OCI-LY7 (cell line): ENCODE results near the gene SYT2.

Experiments used
- EZH2phosphoT487 ChIP-seq: fragments of 200-600 bp; sonication (generic); IDR thresholded peaks from 2 replicates; pipeline ENCODE4 v1.6.1; 2018; ENCODE audit warnings: low read depth, borderline replicate concordance, mild to moderate bottlenecking, mixed run types, antibody characterized with exemption, low read length, moderate library complexity, mixed read lengths
- TF ChIP-seq, protein P1 (sequence below): fragments of 200-600 bp; sonication (generic); conservative IDR thresholded peaks from 2 replicates; pipeline ENCODE4 v1.5.1; 2014; ENCODE audit warnings: mild to moderate bottlenecking, antibody characterized with exemption, low read length, moderate library complexity, mixed read lengths

DNA sequence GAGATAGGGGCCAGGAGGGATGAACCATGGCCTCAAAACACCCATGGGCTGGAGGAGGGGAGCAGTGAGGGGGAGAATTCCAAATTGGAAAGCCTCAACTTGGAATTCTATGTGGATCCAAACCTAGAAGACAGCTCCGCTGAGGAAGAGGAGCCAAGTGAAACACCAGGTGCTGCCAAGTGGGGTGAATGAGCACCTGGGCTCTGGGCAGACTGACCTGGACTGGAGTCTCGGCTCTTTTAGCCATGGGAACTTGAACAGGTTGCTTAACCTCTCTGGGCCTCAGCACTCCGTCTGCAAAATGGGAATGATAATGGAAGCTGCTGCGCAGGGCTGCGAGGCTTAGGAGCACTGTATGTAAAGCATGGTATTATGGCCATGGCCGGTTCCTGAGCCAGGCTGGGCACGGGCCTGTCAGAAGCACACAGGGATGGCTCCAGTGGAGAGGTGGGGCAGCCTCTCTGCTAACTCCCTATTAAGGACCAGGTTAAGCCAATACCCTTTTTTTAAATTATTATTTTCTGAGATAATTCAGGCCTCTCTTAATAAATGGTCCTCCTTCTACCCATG lies 81.5 kb downstream of the SYT2 start:
- TF ChIP-seq, protein P1, sequence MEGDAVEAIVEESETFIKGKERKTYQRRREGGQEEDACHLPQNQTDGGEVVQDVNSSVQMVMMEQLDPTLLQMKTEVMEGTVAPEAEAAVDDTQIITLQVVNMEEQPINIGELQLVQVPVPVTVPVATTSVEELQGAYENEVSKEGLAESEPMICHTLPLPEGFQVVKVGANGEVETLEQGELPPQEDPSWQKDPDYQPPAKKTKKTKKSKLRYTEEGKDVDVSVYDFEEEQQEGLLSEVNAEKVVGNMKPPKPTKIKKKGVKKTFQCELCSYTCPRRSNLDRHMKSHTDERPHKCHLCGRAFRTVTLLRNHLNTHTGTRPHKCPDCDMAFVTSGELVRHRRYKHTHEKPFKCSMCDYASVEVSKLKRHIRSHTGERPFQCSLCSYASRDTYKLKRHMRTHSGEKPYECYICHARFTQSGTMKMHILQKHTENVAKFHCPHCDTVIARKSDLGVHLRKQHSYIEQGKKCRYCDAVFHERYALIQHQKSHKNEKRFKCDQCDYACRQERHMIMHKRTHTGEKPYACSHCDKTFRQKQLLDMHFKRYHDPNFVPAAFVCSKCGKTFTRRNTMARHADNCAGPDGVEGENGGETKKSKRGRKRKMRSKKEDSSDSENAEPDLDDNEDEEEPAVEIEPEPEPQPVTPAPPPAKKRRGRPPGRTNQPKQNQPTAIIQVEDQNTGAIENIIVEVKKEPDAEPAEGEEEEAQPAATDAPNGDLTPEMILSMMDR, result no peak
- no peak for TF ChIP-seq EZH2phosphoT487
